SK-N-SH (cell line): Measurements from ENCODE around the gene PLEK2. TPM values are rescaled to one million over a fixed set of nuclear protein-coding genes. Genes with fewer than 3 reads are reported as not detected.

Source experiments
- CTCF ChIA-PET: fragments of 300-600, 350-600 bp; formaldehyde crosslinking; extraction: SDS; loops from one replicate; lab custom pipeline; 2021; lab: Yijun Ruan, JAX
- POLR2A ChIA-PET: fragments of 350-600 bp; sonication (Branson Sonifier 250); formaldehyde crosslinking; extraction: SDS; loops from one replicate; lab custom pipeline; 2020; ENCODE audit warnings: antibody characterized with exemption, inconsistent platforms; lab: Yijun Ruan, JAX
- DNase-seq: peaks from one replicate; pipeline ENCODE4 v3.0.0; 2012
- H2AFZ ChIP-seq: fragments of 200-600 bp; sonication (generic); 2 replicates; pipeline ENCODE4 v1.8.1; 2016; ENCODE audit warnings: antibody characterized with exemption, mild to moderate bottlenecking, low read depth
- H3F3A ChIP-seq: fragments of 200-600 bp; sonication (generic); replicated peaks from 2 replicates; pipeline ENCODE3; 2016; ENCODE audit warnings: antibody characterized with exemption, mild to moderate bottlenecking; ENCODE audit not compliant: insufficient read depth
- H3K27ac ChIP-seq, 2 experiments: fragments of 200-500 bp in 1 of 2; fragments of 200-600 bp in 1 of 2; sonication (Bioruptor generic) in 1 of 2; sonication (generic), shearing (Covaris generic) in 1 of 2; 2 replicates each; pipeline versions ENCODE4 v1.5.1 to v1.6.1; 2014 to 2016; ENCODE audit warnings: low read depth in 2 of 2, inconsistent platforms in 1 of 2, low read length in 1 of 2, mild to moderate bottlenecking in 1 of 2, mixed read lengths in 1 of 2
- H3K27me3 ChIP-seq: fragments of 200-600 bp; sonication (generic), shearing (Covaris generic); 2 replicates; pipeline ENCODE4 v1.6.1; 2016; ENCODE audit warnings: mixed run types; ENCODE audit not compliant: insufficient read depth
- H3K36me3 ChIP-seq, 2 experiments: fragments of 200-500 bp in 1 of 2; fragments of 200-600 bp in 1 of 2; sonication (Bioruptor generic) in 1 of 2; sonication (generic) in 1 of 2; replicated peaks in 1 of 2; 2 replicates each; pipeline versions ENCODE3 to v1.5.1; 2014 to 2016; ENCODE audit warnings: low read length in 1 of 2, mild to moderate bottlenecking in 1 of 2; ENCODE audit not compliant: insufficient read depth in 2 of 2, control insufficient read depth in 1 of 2
- H3K4me1 ChIP-seq, 2 experiments: fragments of 200-500 bp in 1 of 2; fragments of 200-600 bp in 1 of 2; sonication (Bioruptor generic) in 1 of 2; sonication (generic), shearing (Covaris generic) in 1 of 2; 2 replicates each; pipeline versions ENCODE4 v1.5.1 to v1.6.1; 2014 to 2016; ENCODE audit warnings: low read depth in 1 of 2, low read length in 1 of 2, mixed run types in 1 of 2; ENCODE audit not compliant: insufficient read depth in 2 of 2, control insufficient read depth in 1 of 2
- H3K4me2 ChIP-seq: fragments of 200-600 bp; sonication (generic), shearing (Covaris generic); 2 replicates; pipeline ENCODE4 v1.6.1; 2017; ENCODE audit warnings: mixed run types
- H3K4me3 ChIP-seq, 2 experiments: fragments of 200-500 bp in 1 of 2; fragments of 200-600 bp in 1 of 2; sonication (Bioruptor generic) in 1 of 2; sonication (generic), shearing (Covaris generic) in 1 of 2; 2 replicates each; pipeline versions ENCODE4 v1.5.1 to v1.8.1; 2014 to 2016; ENCODE audit warnings: low read depth in 2 of 2, inconsistent platforms in 1 of 2, low read length in 1 of 2, mild to moderate bottlenecking in 1 of 2, mixed read lengths in 1 of 2, moderate library complexity in 1 of 2
- H3K79me2 ChIP-seq: fragments of 200-600 bp; sonication (generic); 2 replicates; pipeline ENCODE4 v1.8.1; 2017; ENCODE audit warnings: mild to moderate bottlenecking; ENCODE audit not compliant: insufficient read depth
- H3K9ac ChIP-seq: fragments of 200-600 bp; sonication (generic); 2 replicates; pipeline ENCODE4 v1.6.1; 2017; ENCODE audit warnings: mixed run types
- H3K9me2 ChIP-seq: fragments of 200-600 bp; sonication (generic); 2 replicates; pipeline ENCODE4 v1.6.1; 2017; ENCODE audit warnings: mixed run types
- H3K9me3 ChIP-seq: fragments of 200-600 bp; sonication (generic); 2 replicates; pipeline ENCODE4 v1.6.1; 2017; ENCODE audit warnings: mixed run types, mild to moderate bottlenecking, moderate library complexity
- H4K20me1 ChIP-seq: fragments of 200-600 bp; sonication (generic); 2 replicates; pipeline ENCODE4 v1.6.1; 2017; ENCODE audit warnings: mild to moderate bottlenecking, mixed run types; ENCODE audit not compliant: insufficient read depth
- CHD2 ChIP-seq: fragments of 150-350 bp; IDR thresholded peaks from 2 replicates; pipeline ENCODE4 v1.6.1; 2018; ENCODE audit warnings: low read length; ENCODE audit not compliant: partially characterized antibody
- EZH2phosphoT487 ChIP-seq: fragments of 200-600 bp; sonication (generic); IDR thresholded peaks from 2 replicates; pipeline ENCODE4 v1.6.1; 2017; ENCODE audit warnings: low read depth, mixed run types, mild to moderate bottlenecking, antibody characterized with exemption, moderate library complexity, borderline replicate concordance
- FOXJ3 ChIP-seq: sonication (generic); formaldehyde crosslinking; IDR thresholded peaks from 2 replicates; pipeline ENCODE4 v1.5.1; 2020; ENCODE audit warnings: mild to moderate bottlenecking, missing genetic modification reagents
- FOXM1 ChIP-seq: IDR thresholded peaks from 2 replicates; pipeline ENCODE4 v1.4.0; 2012; ENCODE audit warnings: low read depth, mild to moderate bottlenecking
- GABPA ChIP-seq: IDR thresholded peaks from 2 replicates; pipeline ENCODE4 v1.4.0; 2012; ENCODE audit warnings: low read depth, mild to moderate bottlenecking
- GATA2 ChIP-seq: sonication (generic); formaldehyde crosslinking; IDR thresholded peaks from 2 replicates; pipeline ENCODE4 v1.5.0; 2020; ENCODE audit warnings: mild to moderate bottlenecking, missing genetic modification reagents
- NFIC ChIP-seq: IDR thresholded peaks from 2 replicates; pipeline ENCODE4 v1.4.0; 2012; ENCODE audit warnings: borderline replicate concordance
- NRF1 ChIP-seq: IDR thresholded peaks from 2 replicates; pipeline ENCODE4 v1.6.1; 2012; ENCODE audit warnings: low read depth, mild to moderate bottlenecking, low read length
- POLR2AphosphoS5 ChIP-seq: IDR thresholded peaks from 2 replicates; pipeline ENCODE4 v1.6.1; 2012; ENCODE audit warnings: low read depth, low read length
- TAF1 ChIP-seq: IDR thresholded peaks from 2 replicates; pipeline ENCODE4 v1.6.1; 2012; ENCODE audit warnings: low read depth, mild to moderate bottlenecking, low read length, moderate library complexity, borderline replicate concordance
- TCF12 ChIP-seq: IDR thresholded peaks from 2 replicates; pipeline ENCODE4 v1.4.0; 2012
- USF1 ChIP-seq: IDR thresholded peaks from 2 replicates; pipeline ENCODE4 v1.4.0; 2012; ENCODE audit warnings: low read depth, borderline replicate concordance
- YY1 ChIP-seq: IDR thresholded peaks from 2 replicates; pipeline ENCODE4 v1.4.0; 2012; ENCODE audit warnings: low read depth, mild to moderate bottlenecking
- WGBS: methylation state at CpG from one replicate; pipeline ENCODE4 v1.1.6; 2017; ENCODE audit warnings: low lambda C conversion rate; 5-methylcytosine and 5-hydroxymethylcytosine counted together
- polyA plus RNA-seq, 3 experiments: library from polyadenylated mRNA; depleted of rRNA; stranded (reverse); fragments of >200 nt; gene quantifications; 2 replicates each; pipeline ENCODE4 v1.2.3, GENCODE V29; 2012

PLEK2 gene
- polyA plus RNA-seq, 1 of the 3 experiments (the other 2 are of a cell fraction): 0.56 TPM

DNA sequence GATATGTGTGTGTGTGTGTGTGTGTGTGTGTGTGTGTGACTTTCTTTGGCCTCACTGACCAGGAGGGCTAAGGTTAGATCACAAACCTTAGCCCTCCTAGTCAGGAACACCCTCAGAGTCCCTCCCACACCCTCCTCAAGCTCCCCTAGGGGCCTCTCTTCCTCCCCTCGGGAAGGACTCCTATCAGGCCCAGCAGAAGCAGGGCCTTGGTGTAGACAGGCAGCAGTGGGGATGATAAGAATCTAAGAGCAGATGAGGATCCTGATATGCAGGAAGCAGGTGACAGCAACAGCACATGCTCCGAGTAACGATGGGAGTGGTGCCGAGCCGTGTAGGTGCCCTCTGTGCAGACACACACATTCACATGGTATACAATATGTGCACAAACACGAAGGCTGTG lies 20.7 kb downstream of the PLEK2 start:
- CTCF ChIA-PET: interaction anchor here (1.1 kb wide), 1 partner anchor 180 kb away, joined by 4 read pairs; no protein-coding TSS in a partner anchor
- DNase-seq: no peak
- Histone ChIP-seq H4K20me1 (no peaks in the 10 kb centered on the region), H3K27me3 (no peaks in the 10 kb centered on the region), H3K36me3 (peaks cover 7 to 14% of the 10 kb centered on the region in 2 experiments), H3K4me1 (no peaks in the 10 kb centered on the region; a peak in 1 of 4 replicates), H3K27ac (no peak overlapping the region), H3K4me2 (no peak overlapping the region), H3K9ac (no peak overlapping the region), H3K9me3 (no peaks in the 10 kb centered on the region), H3F3A (peaks cover 8% of the 10 kb centered on the region), H2AFZ (no peak overlapping the region), H3K79me2 (no peaks in the 10 kb centered on the region), H3K9me2 (no peaks in the 10 kb centered on the region), H3K4me3 (no peak overlapping the region)
- peak; percentile 35 for TF ChIP-seq GATA2 (CRISPR knock-in tag)
- no peak for TF ChIP-seq TAF1
- WGBS: 92% methylated on average over 5 of the region's 6 CpGs
- POLR2A ChIA-PET: interaction anchor here (0.7 kb wide), 1 partner anchor 9 kb away, joined by 3 read pairs; no protein-coding TSS in a partner anchor

DNA sequence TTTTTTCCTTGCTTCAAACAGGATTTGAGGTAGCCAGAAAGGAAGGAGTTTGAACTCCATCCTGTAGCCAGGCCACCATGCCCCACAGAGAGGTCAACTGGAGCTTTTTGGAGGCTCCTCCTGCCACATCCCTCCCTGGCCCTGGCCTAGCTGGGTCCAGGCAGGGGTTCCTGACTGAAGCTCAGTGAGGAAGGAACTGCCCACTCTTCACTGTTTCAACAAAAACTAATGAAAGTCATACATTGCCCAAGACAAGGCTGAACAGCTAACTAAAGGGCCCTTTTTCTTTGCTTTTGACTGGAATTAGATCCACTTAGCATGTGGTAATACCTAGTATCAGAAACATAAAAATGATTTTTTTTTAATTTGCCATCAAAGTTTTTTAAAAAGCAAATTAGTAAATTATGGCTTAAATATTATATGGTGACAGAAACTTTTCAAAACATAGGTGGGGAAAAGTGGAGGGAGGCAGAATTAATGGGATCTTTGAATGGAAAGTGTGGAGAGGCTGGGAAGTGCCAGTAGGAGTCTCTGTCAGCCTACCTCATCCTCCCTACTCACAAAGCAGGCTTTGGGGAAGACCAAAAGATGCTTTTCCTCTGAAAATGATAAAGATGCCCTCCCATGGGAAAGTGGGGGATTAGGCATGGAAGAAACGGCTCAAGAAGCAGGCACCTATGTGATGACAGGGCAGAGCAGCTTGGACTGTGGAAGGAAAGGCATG lies 22.0 kb downstream of the PLEK2 start:
- CTCF ChIA-PET: interaction anchor here (0.9 kb wide), 1 partner anchor 37 kb away, joined by 5 read pairs; no protein-coding TSS in a partner anchor
- no peaks in the 10 kb centered on the region for H3K9me3 ChIP-seq
- POLR2A ChIA-PET: no interaction called here
- no peak overlapping the region for H2AFZ ChIP-seq
- no peak for TF ChIP-seq NRF1
- TF ChIP-seq, all 33 proteins: peak for 0
- H3K4me1 ChIP-seq: no peaks in the 10 kb centered on the region; a peak in 1 of 4 replicates
- no peaks in the 10 kb centered on the region for H3K27me3 ChIP-seq
- H3F3A ChIP-seq: peaks cover 15% of the 10 kb centered on the region
- no peaks in the 10 kb centered on the region for H3K9me2 ChIP-seq
- no peaks in the 10 kb centered on the region for H4K20me1 ChIP-seq
- DNase-seq: no peak
- H3K36me3 ChIP-seq: peaks cover 20 to 26% of the 10 kb centered on the region in 2 experiments
- no peak overlapping the region for H3K4me2 ChIP-seq
- no peak overlapping the region for H3K9ac ChIP-seq
- H3K27ac ChIP-seq: no peak overlapping the region
- WGBS: 100% methylated on average over 1 of the region's 1 CpG
- H3K79me2 ChIP-seq: no peaks in the 10 kb centered on the region
- H3K4me3 ChIP-seq: no peak overlapping the region

GRCh38 chr14:67389275-67389674 lies 22.7 kb downstream of the PLEK2 start:
- no peak for TF ChIP-seq GATA2 (CRISPR knock-in tag)
- Histone ChIP-seq H3K36me3 (peaks cover 26 to 33% of the 10 kb centered on the region in 2 experiments), H3K79me2 (no peaks in the 10 kb centered on the region), H3K4me1 (no peaks in the 10 kb centered on the region; a peak in 1 of 4 replicates), H3K9ac (no peak overlapping the region), H4K20me1 (no peaks in the 10 kb centered on the region), H2AFZ (no peak overlapping the region), H3F3A (peaks cover 17% of the 10 kb centered on the region), H3K4me2 (no peak overlapping the region), H3K27me3 (no peaks in the 10 kb centered on the region), H3K9me3 (no peaks in the 10 kb centered on the region), H3K9me2 (no peaks in the 10 kb centered on the region), H3K27ac (no peak overlapping the region), H3K4me3 (no peak overlapping the region)
- WGBS: 95% methylated on average over 3 of the region's 3 CpGs
- CTCF ChIA-PET: no interaction called here
- POLR2A ChIA-PET: no interaction called here
- DNase-seq: no peak

- no peaks in the 10 kb centered on the region; a peak in 1 of 4 replicates for H3K4me1 ChIP-seq
- no peak for DNase-seq
- TF ChIP-seq FOXJ3 (CRISPR knock-in tag): no peak
- TF ChIP-seq FOXM1: no peak
- no peak for TF ChIP-seq NFIC
- TF ChIP-seq EZH2phosphoT487: no peak
- TF ChIP-seq USF1: no peak
- no peak for TF ChIP-seq TCF12
- no peak for TF ChIP-seq GABPA
- no peak for TF ChIP-seq POLR2AphosphoS5
- TF ChIP-seq YY1: no peak
- TF ChIP-seq CHD2: no peak
These were observed 24.8 kb downstream of the PLEK2 start for GRCh38 chr14:67387195-67387594.

More at GRCh38 chr14:67387195-67387594, 24.8 kb downstream of the PLEK2 start:
- no peak overlapping the region for H2AFZ ChIP-seq
- ChIA-PET POLR2A (no interaction called here), CTCF (interaction anchor here (1.4 to 1.6 kb wide), 3 partner anchors 27 to 140 kb away, joined by 3 to 4 read pairs (median 4); partner anchors contain the start of genes ATP6V1D and EIF2S1)
- H3F3A ChIP-seq: peaks cover 17% of the 10 kb centered on the region
- H4K20me1 ChIP-seq: no peaks in the 10 kb centered on the region
- WGBS: 66% methylated on average over 2 of the region's 2 CpGs
- no peaks in the 10 kb centered on the region for H3K79me2 ChIP-seq
- no peak overlapping the region for H3K4me3 ChIP-seq
- no peaks in the 10 kb centered on the region for H3K9me2 ChIP-seq
- H3K36me3 ChIP-seq: peaks cover 46 to 54% of the 10 kb centered on the region in 2 experiments
- no peaks in the 10 kb centered on the region for H3K27me3 ChIP-seq
- no peak overlapping the region for H3K27ac ChIP-seq
- no peak overlapping the region for H3K9ac ChIP-seq
- H3K4me2 ChIP-seq: no peak overlapping the region
- H3K9me3 ChIP-seq: no peaks in the 10 kb centered on the region
